ENCODE data around the gene GRM7. TPM values are rescaled to one million over a fixed set of nuclear protein-coding genes. Genes with fewer than 3 reads are reported as not detected.
"Not testable (repeated sequence)": the region's sequence is repeated elsewhere in the genome, so short reads cannot be mapped to it uniquely, and the experiment has no call there.

GRM7 gene
- polyA plus RNA-seq (ENCODE audit: insufficient read depth in 1 of 5, insufficient read length in 5 of 5, low replicate concordance in 1 of 5) = under 1 TPM; 0.13 to 0.72 (median 0.25) TPM
- long read RNA-seq, donor 1 = 0 reads
- long read RNA-seq, donor 2 = 0 reads
- long read RNA-seq, donor 3 = 0 reads
- long read RNA-seq, donor 4 = 0 reads
- long read RNA-seq, donor 5 = 0 reads
- long read RNA-seq, donor 6 = 0 reads
- long read RNA-seq, donor 7 = 0 reads
- long read RNA-seq, donor 8 = 0 reads

DNA sequence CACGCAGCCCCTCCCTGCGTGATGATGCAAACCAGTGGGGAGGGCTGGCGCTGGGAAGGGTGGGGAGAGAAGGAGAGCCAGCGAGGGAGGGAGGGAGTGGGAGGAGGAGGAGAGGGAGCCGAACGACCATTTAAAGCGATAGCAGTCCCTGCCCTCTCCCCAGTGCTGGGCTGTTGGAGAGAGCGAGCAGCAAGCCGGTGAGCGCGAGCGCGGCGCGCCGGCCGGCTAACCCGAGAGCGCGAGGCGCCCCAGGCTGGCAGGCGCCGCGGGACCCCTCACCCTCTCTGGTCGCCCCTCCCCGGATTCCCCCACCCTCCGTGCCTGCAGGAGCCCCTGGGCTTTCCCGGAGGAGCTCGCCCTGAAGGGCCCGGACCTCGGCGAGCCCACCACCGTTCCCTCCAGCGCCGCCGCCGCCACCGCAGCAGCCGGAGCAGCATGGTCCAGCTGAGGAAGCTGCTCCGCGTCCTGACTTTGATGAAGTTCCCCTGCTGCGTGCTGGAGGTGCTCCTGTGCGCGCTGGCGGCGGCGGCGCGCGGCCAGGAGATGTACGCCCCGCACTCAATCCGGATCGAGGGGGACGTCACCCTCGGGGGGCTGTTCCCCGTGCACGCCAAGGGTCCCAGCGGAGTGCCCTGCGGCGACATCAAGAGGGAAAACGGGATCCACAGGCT lies at the start of gene GRM7:
GRM7 (plus strand) TSS at position 162 of the 671 bp plus-strand sequence.
- DNase-seq = no peak

DNA sequence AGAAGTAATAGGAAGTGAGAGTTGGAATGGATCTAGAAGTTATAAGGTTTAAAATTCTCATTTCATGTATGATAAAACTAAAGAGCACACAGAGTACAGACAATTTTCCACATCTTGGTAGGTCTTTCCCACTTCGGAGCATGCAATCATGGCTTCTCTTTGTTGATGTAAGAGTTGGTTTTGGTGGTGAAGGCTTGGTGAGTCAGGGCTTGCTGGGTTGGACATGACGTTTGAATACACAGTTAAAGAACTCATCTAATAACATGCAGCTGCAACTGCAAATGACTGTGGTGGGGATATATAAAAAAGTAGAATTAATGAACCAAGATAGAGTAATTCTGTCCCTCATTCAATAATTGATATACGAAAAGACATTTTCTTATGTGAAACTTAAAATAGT lies 39.5 kb upstream of the GRM7 start:
- DNase-seq = no peak

- no peak for DNase-seq
Observed at GRCh38 chr3:6825524-6825923, 35.4 kb upstream of the GRM7 start.

- no peak for DNase-seq
Observed at GRCh38 chr3:6827453-6827852, 33.5 kb upstream of the GRM7 start.

- DNase-seq = no peak
Observed at GRCh38 chr3:6844723-6845122, 16.2 kb upstream of the GRM7 start.

GRCh38 chr3:6854184-6854583 lies 6.7 kb upstream of the GRM7 start:
- DNase-seq = no peak

GRCh38 chr3:6857510-6857909 lies 3.4 kb upstream of the GRM7 start:
- no peak for DNase-seq

GRCh38 chr3:6860149-6860953 lies 564 bp upstream of the GRM7 start:
- DNase-seq = no peak

- DNase-seq = no peak
Observed at GRCh38 chr3:6861625-6862000, 698 bp downstream of the GRM7 start.

- DNase-seq = no peak
Observed at GRCh38 chr3:6862041-6862879, 1.3 kb downstream of the GRM7 start.

- DNase-seq = no peak
Observed at GRCh38 chr3:6862880-6863195, 1.9 kb downstream of the GRM7 start.

GRCh38 chr3:6867269-6867668 lies 6.4 kb downstream of the GRM7 start:
- no peak for DNase-seq

GRCh38 chr3:6878731-6879130 lies 17.8 kb downstream of the GRM7 start:
- no peak for DNase-seq

- no peak for DNase-seq
Observed at GRCh38 chr3:6912240-6912639, 51.3 kb downstream of the GRM7 start.

DNA sequence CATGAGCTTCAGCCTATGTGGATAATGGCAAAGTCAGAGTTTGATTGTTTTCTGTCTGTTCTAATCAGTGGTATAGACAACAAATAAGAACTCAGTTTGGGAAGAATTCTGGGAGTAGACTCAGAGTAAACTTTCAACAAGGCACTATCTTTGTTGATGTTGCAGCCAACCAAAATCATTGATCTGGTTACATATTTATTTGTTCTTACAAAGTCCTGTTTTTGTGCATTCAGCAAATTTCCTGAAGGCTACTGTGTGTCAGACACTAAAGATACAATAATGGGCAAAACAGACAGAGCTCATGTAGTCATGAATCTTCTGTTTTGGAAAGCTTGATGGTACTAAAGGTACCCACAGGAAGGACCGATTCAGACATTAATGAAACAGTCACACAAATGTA lies 55.0 kb downstream of the GRM7 start:
- DNase-seq = no peak

DNA sequence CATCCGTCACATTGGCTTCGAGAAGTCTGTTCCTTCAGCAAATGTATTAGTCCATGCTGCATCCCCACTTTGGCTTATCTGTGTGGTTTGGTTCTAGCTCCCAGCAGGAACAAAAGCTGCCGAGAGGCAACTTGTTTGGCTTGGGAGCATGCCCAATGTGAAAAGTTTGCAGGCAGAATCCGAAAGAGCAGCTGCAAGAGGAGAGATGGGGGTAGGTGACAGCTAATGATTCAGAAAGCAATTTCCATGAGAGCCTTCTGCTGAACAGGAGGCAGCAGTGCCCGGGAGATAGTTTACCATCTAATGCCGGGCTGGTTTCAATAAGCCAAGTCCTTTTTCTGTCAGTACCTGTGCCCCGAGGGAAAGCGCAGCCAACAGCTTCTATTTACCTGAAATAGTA lies 60.2 kb downstream of the GRM7 start:
- DNase-seq = no peak

- no peak for DNase-seq
Observed at GRCh38 chr3:6921876-6922275, 61.0 kb downstream of the GRM7 start.

- peak in 1 of 2 donors; percentile 0 for DNase-seq
Observed at GRCh38 chr3:6928064-6928463, 67.1 kb downstream of the GRM7 start.

DNA sequence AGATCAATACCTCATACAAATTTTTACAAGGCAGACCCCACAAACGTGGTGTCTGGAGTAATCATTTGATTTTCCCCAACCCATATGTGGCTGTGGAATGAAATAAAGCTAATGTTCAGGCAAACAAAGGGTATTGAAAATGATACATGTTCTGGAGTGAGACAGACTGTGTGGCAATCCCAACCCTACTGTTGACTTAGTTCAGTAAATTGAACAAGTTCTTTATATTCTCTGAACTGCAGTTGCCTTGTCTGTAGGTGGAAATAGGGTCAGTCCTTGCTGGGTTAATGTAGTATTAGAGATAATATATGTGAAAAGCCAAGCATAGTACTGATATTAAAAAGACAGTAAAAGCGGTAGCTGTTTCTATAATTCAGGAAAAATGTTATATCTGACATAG lies 69.0 kb downstream of the GRM7 start:
- no peak for DNase-seq

GRCh38 chr3:6935418-6935817 lies 74.5 kb downstream of the GRM7 start:
- not testable (repeated sequence) for DNase-seq

DNA sequence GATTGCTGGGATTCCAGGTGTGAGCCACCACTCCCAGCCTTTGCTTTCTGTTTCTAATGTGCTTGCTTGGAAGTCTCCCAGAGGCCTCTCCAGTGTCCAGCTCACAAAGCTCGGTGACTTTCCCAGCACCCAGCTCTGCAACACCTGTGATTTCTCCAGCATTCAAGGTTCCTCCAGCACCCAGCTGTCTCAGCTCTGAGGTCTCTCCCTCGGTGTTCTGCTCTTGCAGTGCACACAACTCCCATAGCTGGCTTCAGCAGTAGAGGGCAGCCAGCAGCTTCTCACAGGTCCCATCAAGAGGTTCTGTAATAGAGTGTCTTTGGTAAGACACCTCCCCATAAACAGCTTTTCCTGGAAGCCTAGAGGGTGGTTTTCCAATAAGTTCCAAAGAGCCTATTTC lies 75.1 kb downstream of the GRM7 start:
- no peak for DNase-seq

DNA sequence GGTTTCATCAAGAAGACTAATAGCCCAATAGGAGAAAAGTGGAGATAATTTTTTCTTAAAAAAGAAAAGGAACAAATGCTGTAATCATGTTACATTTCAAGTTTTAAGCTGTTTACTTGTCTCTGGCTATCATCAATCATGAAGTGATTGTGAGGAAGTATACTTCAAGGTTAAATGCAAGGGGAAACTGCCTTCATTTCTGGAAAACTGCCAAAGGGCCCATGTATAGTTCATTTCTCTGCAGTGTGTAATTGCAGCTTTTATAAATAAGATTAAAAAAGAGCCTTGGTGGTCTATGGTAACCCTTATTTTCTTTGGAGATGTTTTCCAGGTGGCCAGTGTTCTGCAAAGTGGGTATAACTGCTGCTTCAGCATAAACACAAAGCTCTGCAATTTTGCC lies 101.9 kb downstream of the GRM7 start:
- DNase-seq = peak in 1 of 2 donors; percentile 2

Measured in right lung (tissue), 10 donors.